HepG2 (cell line): ENCODE data around the gene C11orf54. TPM values are rescaled to one million over a fixed set of nuclear protein-coding genes. Genes with fewer than 3 reads are reported as not detected.

ENCODE experiments used
- ATAC-seq: fragments of 200-7000 bp; cut with Tn5 transposase; 3 replicates; pipeline ENCODE4 v1.9.1; 2020; ENCODE audit warnings: mild to moderate bottlenecking, moderate library complexity
- BruUV-seq: library from RNA; stranded (reverse); fragments of 400-500 nt; replicated peaks from 2 replicates; lab custom pipeline; 2021; lab: Mats Ljungman, UMichigan
- CTCF ChIA-PET: fragments of 300-600 bp; formaldehyde crosslinking; extraction: SDS; loops from one replicate; lab custom pipeline; 2021; ENCODE audit warnings: low total read pairs, inconsistent platforms, low intra/inter-chr PET ratio; lab: Yijun Ruan, JAX
- POLR2A ChIA-PET: fragments of 350-600 bp; sonication (Branson Sonifier 250); formaldehyde crosslinking; loops from one replicate; lab custom pipeline; 2020; ENCODE audit warnings: antibody characterized with exemption, inconsistent platforms; lab: Yijun Ruan, JAX
- DNase-seq: peaks from one replicate; pipeline ENCODE4 v3.0.0-alpha.2; 2015; ENCODE audit warnings: low spot score
- FAIRE-seq: peaks from 3 replicates; lab custom pipeline; 2011; peaks lifted over from hg19 to GRCh38; lab: Jason Lieb, UNC
- H2AFZ ChIP-seq: one replicate; pipeline ENCODE4 v1.6.1; 2011; ENCODE audit warnings: low read length, inconsistent platforms
- H3K27ac ChIP-seq: fragments of 300-600 bp; 3 replicates; pipeline ENCODE4 v1.8.0; 2011; ENCODE audit warnings: mixed run types, mild to moderate bottlenecking, mixed read lengths, low read length, inconsistent platforms; ENCODE audit not compliant: insufficient read depth; ENCODE audit errors: extremely low read length
- H3K27me3 ChIP-seq, 2 experiments: fragments of 200-600 bp in 1 of 2; 2 replicates in 1 of 2; 3 replicates in 1 of 2; pipeline versions ENCODE4 v1.6.0 to v1.8.0; 2011; ENCODE audit warnings: low read length in 2 of 2, mild to moderate bottlenecking in 2 of 2, moderate library complexity in 2 of 2, inconsistent platforms in 1 of 2; ENCODE audit not compliant: insufficient read depth in 2 of 2, control insufficient read depth in 1 of 2
- H3K36me3 ChIP-seq, 2 experiments: fragments of 200-600 bp in 1 of 2; replicated peaks in 1 of 2; 2 replicates in 1 of 2; 3 replicates in 1 of 2; pipeline versions ENCODE4 v1.5.1 to v1.8.0; 2011; ENCODE audit warnings: low read length in 2 of 2, inconsistent platforms in 1 of 2; ENCODE audit not compliant: insufficient read depth in 2 of 2, control insufficient read depth in 1 of 2
- H3K4me1 ChIP-seq: 2 replicates; pipeline ENCODE4 v1.5.1; 2012; ENCODE audit warnings: low read length, inconsistent platforms; ENCODE audit not compliant: insufficient read depth
- H3K4me2 ChIP-seq: 2 replicates; pipeline ENCODE4 v1.6.0; 2011; ENCODE audit warnings: low read depth, low read length, inconsistent platforms
- H3K4me3 ChIP-seq, 3 experiments: fragments of 200-600 bp in 1 of 3; sonication (generic), shearing (Covaris generic) in 1 of 3; replicated peaks in 1 of 3; 2 replicates each; pipeline ENCODE4 v1.5.1; 2011 to 2016; ENCODE audit warnings: low read length in 3 of 3, inconsistent platforms in 2 of 3, low read depth in 2 of 3, mild to moderate bottlenecking in 2 of 3, control low read depth in 1 of 3, mixed read lengths in 1 of 3; ENCODE audit not compliant: insufficient read depth in 1 of 3
- H3K79me2 ChIP-seq: one replicate; pipeline ENCODE4 v1.6.1; 2011; ENCODE audit warnings: low read length, inconsistent platforms; ENCODE audit not compliant: insufficient read depth
- H3K9ac ChIP-seq: 2 replicates; pipeline ENCODE4 v1.6.0; 2011; ENCODE audit warnings: mild to moderate bottlenecking, low read depth, low read length, inconsistent platforms; ENCODE audit not compliant: insufficient read depth
- H3K9me3 ChIP-seq: 2 replicates; pipeline ENCODE4 v1.5.1; 2012; ENCODE audit warnings: mild to moderate bottlenecking, low read length
- H4K20me1 ChIP-seq: 2 replicates; pipeline ENCODE4 v1.6.0; 2011; ENCODE audit warnings: inconsistent platforms, mild to moderate bottlenecking, low read length, moderate library complexity; ENCODE audit not compliant: insufficient read depth
- SOX13 ChIP-seq, 3 experiments: fragments of 450-650 bp in 1 of 3; sonication (generic) in 1 of 3; formaldehyde crosslinking in 1 of 3; IDR thresholded peaks in 2 of 3; conservative IDR thresholded peaks in 1 of 3; 2 replicates each; pipeline versions ENCODE4 v1.5.0 to v1.6.1; 2016 to 2020; ENCODE audit warnings: antibody characterized with exemption in 1 of 3, mild to moderate bottlenecking in 1 of 3, missing compliant biosample characterization in 1 of 3, missing genetic modification reagents in 1 of 3, moderate library complexity in 1 of 3
- ZNF180 ChIP-seq: sonication (generic); formaldehyde crosslinking; IDR thresholded peaks from 2 replicates; pipeline ENCODE4 v1.4.0; 2020; ENCODE audit warnings: low read depth, missing genetic modification reagents, borderline replicate concordance
- ZNF205 ChIP-seq: IDR thresholded peaks from 2 replicates; pipeline ENCODE4 v1.6.1; 2018; ENCODE audit warnings: missing biosample characterization, missing genetic modification reagents
- ZNF225 ChIP-seq: sonication (generic); formaldehyde crosslinking; IDR thresholded peaks from 2 replicates; pipeline ENCODE4 v1.4.0; 2020; ENCODE audit warnings: mild to moderate bottlenecking, missing genetic modification reagents
- ZNF484 ChIP-seq: sonication (generic); formaldehyde crosslinking; IDR thresholded peaks from 2 replicates; pipeline ENCODE4 v1.5.1; 2020; ENCODE audit warnings: mild to moderate bottlenecking, low read depth, missing genetic modification reagents, borderline replicate concordance
- ZZZ3 ChIP-seq: sonication (generic); formaldehyde crosslinking; IDR thresholded peaks from 2 replicates; pipeline ENCODE4 v1.4.0; 2020; ENCODE audit warnings: missing genetic modification reagents, mild to moderate bottlenecking, borderline replicate concordance
- WGBS: methylation state at CpG from one replicate; pipeline ENCODE4 v1.1.6; 2017; ENCODE audit warnings: low lambda C conversion rate; 5-methylcytosine and 5-hydroxymethylcytosine counted together
- in situ Hi-C: cut with HindIII; loops from 2 replicates; pipeline ENCODE4 v1.10.0; 2017; ENCODE audit warnings: low pct_unique_long_range_greater_than_20kb; ENCODE audit not compliant: extremely low pct_ligation_motif_present
- intact Hi-C: fragments of 100-400 bp; cut with micrococcal nuclease; formaldehyde crosslinking; loops from one replicate; pipeline ENCODE4 v1.10.0; 2022; ENCODE audit not compliant: unreplicated experiment
- polyA plus RNA-seq, 8 experiments: library from polyadenylated mRNA; depleted of rRNA in 3 of 8; stranded (reverse) in 7 of 8; unstranded in 1 of 8; fragments of >200 nt; fragmentation: Illumina TruSeq in 4 of 8; extraction: Trizol in 4 of 8; gene quantifications; 2 replicates each; pipeline versions ENCODE4 v1.2.1 to v1.2.3, GENCODE V29; 2011 to 2016; ENCODE audit warnings: low read depth in 4 of 8, missing spikeins in 1 of 8, mixed read lengths in 1 of 8; ENCODE audit not compliant: insufficient read depth in 1 of 8
- total RNA-seq, 5 experiments: library from RNA; depleted of rRNA; stranded (reverse); fragments of >200 nt; fragmentation: Illumina TruSeq; extraction: Trizol; gene quantifications; 2 replicates each; pipeline ENCODE4 v1.2.3, GENCODE V29; 2016; ENCODE audit warnings: low read depth in 1 of 5
- TF ChIP-seq, protein P1 (sequence below): sonication (generic); formaldehyde crosslinking; conservative IDR thresholded peaks from 2 replicates; pipeline ENCODE4 v1.8.0; 2022; ENCODE audit warnings: missing genetic modification reagents
- TF ChIP-seq, protein P2 (sequence below), 2 experiments: sonication (generic) in 1 of 2; formaldehyde crosslinking in 1 of 2; IDR thresholded peaks; 2 replicates each; pipeline versions ENCODE4 v1.4.0 to v1.6.1; 2016 to 2020; ENCODE audit warnings: borderline replicate concordance in 1 of 2, low read depth in 1 of 2, mild to moderate bottlenecking in 1 of 2, missing genetic modification reagents in 1 of 2
- TF ChIP-seq, protein P3 (sequence below): IDR thresholded peaks from 2 replicates; pipeline ENCODE4 v1.4.0; 2020; ENCODE audit warnings: mild to moderate bottlenecking, missing genetic modification reagents

The C11orf54 gene
- total and polyA plus RNA-seq, 2 of the 13 experiments (the other 11 are each of a cell fraction or from before 2014, with no cell fraction given): 42.7 to 50.1 TPM

DNA sequence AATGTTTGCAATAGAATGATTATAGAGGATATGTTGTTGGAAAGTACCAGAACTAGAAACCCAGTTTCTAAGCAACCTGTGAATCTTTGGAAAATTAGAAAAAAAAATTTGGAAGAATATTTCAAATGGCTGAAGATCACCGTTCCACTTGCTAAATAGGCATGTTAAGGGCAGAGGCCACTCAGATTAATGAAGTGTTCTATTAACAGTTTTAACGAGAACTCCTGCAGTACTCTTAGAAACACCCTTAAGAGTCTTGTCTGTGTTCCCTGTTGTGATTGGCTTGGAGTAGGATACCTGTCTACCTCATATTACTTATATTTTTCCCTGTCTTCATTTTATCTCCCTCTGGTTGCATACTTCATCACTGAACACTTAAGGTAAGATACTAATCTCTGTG is 4.6 kb downstream of the C11orf54 start (continued):
- TF ChIP-seq ZNF225 (CRISPR knock-in tag) (no peak), ZNF484 (no peak)

DNA sequence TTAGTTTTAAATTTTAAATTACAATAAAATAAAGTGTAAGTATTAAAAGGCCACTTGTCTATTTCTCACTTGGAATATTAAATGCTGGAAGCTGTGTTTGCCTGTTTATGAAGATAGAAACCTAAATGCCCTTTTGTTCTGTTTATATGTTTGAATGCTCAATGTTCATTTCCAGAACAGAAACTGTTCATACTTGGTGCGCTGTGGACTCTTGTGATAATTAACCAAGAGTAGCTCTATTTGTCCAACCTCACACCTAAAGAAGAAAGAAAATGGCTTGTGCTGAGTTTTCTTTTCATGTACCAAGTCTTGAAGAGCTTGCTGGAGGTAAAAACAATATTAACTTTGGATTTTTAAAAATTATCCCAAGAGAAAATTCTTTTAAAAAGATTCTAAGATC is 5.7 kb downstream of the C11orf54 start:
- ChIA-PET CTCF (no interaction called here), POLR2A (interaction anchor here (0.6 to 2.7 kb wide), 5 partner anchors 9 to 382 kb away, joined by 3 to 17 read pairs (median 4); partner anchors contain the start of genes MED17 and PANX1)
- peak; percentile 20; the same call in 2 of the 3 replicates for ATAC-seq
- peak overlapping the region; percentile 81 for H3K4me2 ChIP-seq
- H3K79me2 ChIP-seq: peaks cover 39% of the 10 kb centered on the region
- no peaks in the 10 kb centered on the region for H4K20me1 ChIP-seq
- in situ Hi-C loops (no loop called here), intact Hi-C loops (no loop called here)
- WGBS: 6% methylated on average over 1 of the region's 1 CpG
- H3K4me1 ChIP-seq: peaks cover 63% of the 10 kb centered on the region
- peak overlapping the region; percentile 54 for H3K27ac ChIP-seq
- no peaks in the 10 kb centered on the region for H3K9me3 ChIP-seq
- H3K27me3 ChIP-seq: no peaks in the 10 kb centered on the region
- no peak overlapping the region for H2AFZ ChIP-seq
- peak overlapping the region in 1 of 3 experiments; percentile 28; a peak in 1 of 6 replicates for H3K4me3 ChIP-seq
- H3K9ac ChIP-seq: 0 out of 2 replicates have a peak overlapping the region, but pooled peaks have one; percentile 39
- DNase-seq: no peak
- BruUV-seq: no TSS peak
- no peaks in the 10 kb centered on the region; a peak in 2 of 5 replicates for H3K36me3 ChIP-seq
- no peak for FAIRE-seq
- TF ChIP-seq, protein P1, sequence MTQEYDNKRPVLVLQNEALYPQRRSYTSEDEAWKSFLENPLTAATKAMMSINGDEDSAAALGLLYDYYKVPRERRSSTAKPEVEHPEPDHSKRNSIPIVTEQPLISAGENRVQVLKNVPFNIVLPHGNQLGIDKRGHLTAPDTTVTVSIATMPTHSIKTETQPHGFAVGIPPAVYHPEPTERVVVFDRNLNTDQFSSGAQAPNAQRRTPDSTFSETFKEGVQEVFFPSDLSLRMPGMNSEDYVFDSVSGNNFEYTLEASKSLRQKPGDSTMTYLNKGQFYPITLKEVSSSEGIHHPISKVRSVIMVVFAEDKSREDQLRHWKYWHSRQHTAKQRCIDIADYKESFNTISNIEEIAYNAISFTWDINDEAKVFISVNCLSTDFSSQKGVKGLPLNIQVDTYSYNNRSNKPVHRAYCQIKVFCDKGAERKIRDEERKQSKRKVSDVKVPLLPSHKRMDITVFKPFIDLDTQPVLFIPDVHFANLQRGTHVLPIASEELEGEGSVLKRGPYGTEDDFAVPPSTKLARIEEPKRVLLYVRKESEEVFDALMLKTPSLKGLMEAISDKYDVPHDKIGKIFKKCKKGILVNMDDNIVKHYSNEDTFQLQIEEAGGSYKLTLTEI (CRISPR knock-in tag): no peak
- TF ChIP-seq ZNF180 (CRISPR knock-in tag): no peak
- no peak for TF ChIP-seq SOX13 (IDR thresholded peaks at IDR 0.05)
- peak in 1 of 2 experiments; percentile 38; a peak in 1 of 4 replicates for TF ChIP-seq SOX13 (CRISPR knock-in tag; conservative IDR thresholded peaks at IDR 0.05 in 1 of 2, IDR thresholded peaks at IDR 0.05 in 1 of 2)
- no peak for TF ChIP-seq ZZZ3 (CRISPR knock-in tag)
- TF ChIP-seq ZNF205 (CRISPR knock-in tag): no peak
- TF ChIP-seq, protein P2, sequence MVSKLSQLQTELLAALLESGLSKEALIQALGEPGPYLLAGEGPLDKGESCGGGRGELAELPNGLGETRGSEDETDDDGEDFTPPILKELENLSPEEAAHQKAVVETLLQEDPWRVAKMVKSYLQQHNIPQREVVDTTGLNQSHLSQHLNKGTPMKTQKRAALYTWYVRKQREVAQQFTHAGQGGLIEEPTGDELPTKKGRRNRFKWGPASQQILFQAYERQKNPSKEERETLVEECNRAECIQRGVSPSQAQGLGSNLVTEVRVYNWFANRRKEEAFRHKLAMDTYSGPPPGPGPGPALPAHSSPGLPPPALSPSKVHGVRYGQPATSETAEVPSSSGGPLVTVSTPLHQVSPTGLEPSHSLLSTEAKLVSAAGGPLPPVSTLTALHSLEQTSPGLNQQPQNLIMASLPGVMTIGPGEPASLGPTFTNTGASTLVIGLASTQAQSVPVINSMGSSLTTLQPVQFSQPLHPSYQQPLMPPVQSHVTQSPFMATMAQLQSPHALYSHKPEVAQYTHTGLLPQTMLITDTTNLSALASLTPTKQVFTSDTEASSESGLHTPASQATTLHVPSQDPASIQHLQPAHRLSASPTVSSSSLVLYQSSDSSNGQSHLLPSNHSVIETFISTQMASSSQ (IDR thresholded peaks at IDR 0.05; ENCODE audit: low read depth): peak; percentile 37; the same call in 1 of the 2 replicates
- TF ChIP-seq, protein P2 (CRISPR knock-in tag; IDR thresholded peaks at IDR 0.05; ENCODE audit: borderline replicate concordance): no peak
- TF ChIP-seq, protein P3, sequence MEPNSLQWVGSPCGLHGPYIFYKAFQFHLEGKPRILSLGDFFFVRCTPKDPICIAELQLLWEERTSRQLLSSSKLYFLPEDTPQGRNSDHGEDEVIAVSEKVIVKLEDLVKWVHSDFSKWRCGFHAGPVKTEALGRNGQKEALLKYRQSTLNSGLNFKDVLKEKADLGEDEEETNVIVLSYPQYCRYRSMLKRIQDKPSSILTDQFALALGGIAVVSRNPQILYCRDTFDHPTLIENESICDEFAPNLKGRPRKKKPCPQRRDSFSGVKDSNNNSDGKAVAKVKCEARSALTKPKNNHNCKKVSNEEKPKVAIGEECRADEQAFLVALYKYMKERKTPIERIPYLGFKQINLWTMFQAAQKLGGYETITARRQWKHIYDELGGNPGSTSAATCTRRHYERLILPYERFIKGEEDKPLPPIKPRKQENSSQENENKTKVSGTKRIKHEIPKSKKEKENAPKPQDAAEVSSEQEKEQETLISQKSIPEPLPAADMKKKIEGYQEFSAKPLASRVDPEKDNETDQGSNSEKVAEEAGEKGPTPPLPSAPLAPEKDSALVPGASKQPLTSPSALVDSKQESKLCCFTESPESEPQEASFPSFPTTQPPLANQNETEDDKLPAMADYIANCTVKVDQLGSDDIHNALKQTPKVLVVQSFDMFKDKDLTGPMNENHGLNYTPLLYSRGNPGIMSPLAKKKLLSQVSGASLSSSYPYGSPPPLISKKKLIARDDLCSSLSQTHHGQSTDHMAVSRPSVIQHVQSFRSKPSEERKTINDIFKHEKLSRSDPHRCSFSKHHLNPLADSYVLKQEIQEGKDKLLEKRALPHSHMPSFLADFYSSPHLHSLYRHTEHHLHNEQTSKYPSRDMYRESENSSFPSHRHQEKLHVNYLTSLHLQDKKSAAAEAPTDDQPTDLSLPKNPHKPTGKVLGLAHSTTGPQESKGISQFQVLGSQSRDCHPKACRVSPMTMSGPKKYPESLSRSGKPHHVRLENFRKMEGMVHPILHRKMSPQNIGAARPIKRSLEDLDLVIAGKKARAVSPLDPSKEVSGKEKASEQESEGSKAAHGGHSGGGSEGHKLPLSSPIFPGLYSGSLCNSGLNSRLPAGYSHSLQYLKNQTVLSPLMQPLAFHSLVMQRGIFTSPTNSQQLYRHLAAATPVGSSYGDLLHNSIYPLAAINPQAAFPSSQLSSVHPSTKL (CRISPR knock-in tag): peak; percentile 16; the same call in 1 of the 2 replicates
